Karpas-422 (cell line): ENCODE measurements around the gene MEIOSIN. TPM values are rescaled to one million over a fixed set of nuclear protein-coding genes. Genes with fewer than 3 reads are reported as not detected.

Experiments
- total RNA-seq: library from RNA; depleted of rRNA; stranded (reverse); fragments of >200 nt; shearing (Covaris generic); gene quantifications from 2 replicates; pipeline ENCODE4 v1.2.3, GENCODE V29; 2014; ENCODE audit warnings: low replicate concordance; rRNA removed

Gene MEIOSIN
- total RNA-seq, 1 experiment from 2014 or later, result not detected

Other genes with a start within 250 kb of the MEIOSIN start
- gene RTN2, start 236.4 kb upstream of the MEIOSIN start, total RNA-seq, result 3.1 and 4.6 TPM in 2 replicates
- 0.71 and 8.0 TPM in 2 replicates for gene PPM1N, start 235.0 kb upstream of the MEIOSIN start, total RNA-seq
- 77.9 and 97.9 TPM in 2 replicates for gene VASP, start 226.0 kb upstream of the MEIOSIN start, total RNA-seq
- 4.7 and 4.8 TPM in 2 replicates for gene OPA3, start 148.6 kb upstream of the MEIOSIN start, total RNA-seq
- gene GPR4, start 131.2 kb upstream of the MEIOSIN start, total RNA-seq, result 0.26 and 0.83 TPM in 2 replicates
- 40.3 and 86.4 TPM in 2 replicates for gene EML2, start 94.0 kb upstream of the MEIOSIN start, total RNA-seq
- gene GIPR, start 65.2 kb upstream of the MEIOSIN start, total RNA-seq, result 3.9 and 6.1 TPM in 2 replicates
- 540 and 645 TPM in 2 replicates for gene SNRPD2, start 41.5 kb upstream of the MEIOSIN start, total RNA-seq
- gene QPCTL, start 40.8 kb upstream of the MEIOSIN start, total RNA-seq, result 21.4 and 30.3 TPM in 2 replicates
- 16.8 and 25.6 TPM in 2 replicates for gene FBXO46, start 2.5 kb upstream of the MEIOSIN start, total RNA-seq
- gene SIX5, start 35.8 kb downstream of the MEIOSIN start, total RNA-seq, result 2.6 and 4.0 TPM in 2 replicates
- 11.5 and 33.7 TPM in 2 replicates for gene DMPK, start 49.1 kb downstream of the MEIOSIN start, total RNA-seq
- gene DMWD, start 59.4 kb downstream of the MEIOSIN start, total RNA-seq, result 37.8 and 61.3 TPM in 2 replicates
- 0.25 TPM in 1 of 2 replicates, not detected in the other for gene RSPH6A, start 81.9 kb downstream of the MEIOSIN start, total RNA-seq
- 28.3 and 75.2 TPM in 2 replicates for gene SYMPK, start 129.7 kb downstream of the MEIOSIN start, total RNA-seq
- gene FOXA3, start 130.9 kb downstream of the MEIOSIN start, total RNA-seq, result 0.69 TPM in 1 of 2 replicates, not detected in the other
- 21.1 and 65.1 TPM in 2 replicates for gene IRF2BP1, start 152.7 kb downstream of the MEIOSIN start, total RNA-seq
- gene MYPOP, start 169.2 kb downstream of the MEIOSIN start, total RNA-seq, result 5.3 and 6.8 TPM in 2 replicates
- not detected in 2 replicates for gene NANOS2, start 181.3 kb downstream of the MEIOSIN start, total RNA-seq
- gene NOVA2, start 240.4 kb downstream of the MEIOSIN start, total RNA-seq, result 0.07 TPM in 1 of 2 replicates, not detected in the other